GM19467 (cell line): ENCODE results near the gene SHB.

Experiments used
- ATAC-seq: cut with Tn5 transposase; IDR thresholded peaks from one replicate; pipeline ENCODE4 v1.9.1; 2021; ENCODE audit warnings: mild to moderate bottlenecking, moderate library complexity; ENCODE audit not compliant: unreplicated experiment

The SHB gene

DNA sequence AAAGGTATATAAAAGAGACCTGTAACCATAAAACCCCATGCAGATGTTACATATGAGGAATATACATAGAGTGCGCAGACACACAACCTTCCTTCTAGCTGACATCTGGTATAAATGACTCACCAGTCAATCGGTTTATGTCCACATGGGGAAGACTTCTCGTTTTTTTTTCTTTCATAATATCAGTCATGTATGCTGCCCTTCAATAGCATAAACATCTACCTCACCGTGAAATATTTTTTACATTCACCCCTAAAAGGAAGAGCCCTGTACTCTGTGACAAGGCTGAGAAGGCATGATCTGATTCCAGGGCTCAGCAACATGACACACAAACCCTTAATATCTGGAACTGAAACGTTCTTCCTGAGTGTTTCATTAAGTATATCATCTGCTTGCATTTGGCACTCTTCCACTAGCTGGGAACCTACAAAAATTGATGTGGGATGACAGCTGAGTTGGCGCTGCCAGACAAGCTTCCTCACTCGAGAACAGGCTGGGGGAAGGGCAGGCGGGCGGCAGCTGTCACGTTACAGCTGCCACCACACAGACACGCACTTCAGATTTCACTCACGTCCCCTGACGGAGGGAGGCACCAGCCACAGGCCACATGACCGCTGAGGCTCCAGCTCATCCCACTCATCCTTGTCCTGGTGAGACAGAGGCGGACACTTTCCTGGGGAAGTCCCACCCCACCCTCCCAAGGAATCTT is 74.2 kb downstream of the SHB start:
- peak; percentile 78 for ATAC-seq

DNA sequence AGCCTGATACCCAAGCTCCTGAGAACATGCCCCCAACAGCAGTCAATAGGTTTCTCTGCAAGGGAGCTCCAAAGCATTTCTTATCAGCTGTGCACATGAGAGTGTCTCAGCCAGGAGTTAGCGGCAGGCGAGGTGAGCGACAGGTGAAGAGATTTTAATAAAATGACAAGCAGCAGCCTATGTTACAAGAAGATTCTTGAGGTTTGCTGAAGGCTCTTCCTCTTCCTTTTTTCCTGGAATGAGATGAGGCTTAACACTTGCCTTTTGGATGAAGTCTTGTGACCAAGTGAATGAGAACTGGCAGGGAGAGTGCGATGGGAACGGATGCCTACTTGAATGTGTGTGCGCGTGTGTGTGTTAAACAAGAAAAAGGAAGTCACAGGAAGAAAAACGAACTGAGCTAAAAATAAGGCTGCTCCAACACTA is 76.1 kb downstream of the SHB start:
- no peak for ATAC-seq

DNA sequence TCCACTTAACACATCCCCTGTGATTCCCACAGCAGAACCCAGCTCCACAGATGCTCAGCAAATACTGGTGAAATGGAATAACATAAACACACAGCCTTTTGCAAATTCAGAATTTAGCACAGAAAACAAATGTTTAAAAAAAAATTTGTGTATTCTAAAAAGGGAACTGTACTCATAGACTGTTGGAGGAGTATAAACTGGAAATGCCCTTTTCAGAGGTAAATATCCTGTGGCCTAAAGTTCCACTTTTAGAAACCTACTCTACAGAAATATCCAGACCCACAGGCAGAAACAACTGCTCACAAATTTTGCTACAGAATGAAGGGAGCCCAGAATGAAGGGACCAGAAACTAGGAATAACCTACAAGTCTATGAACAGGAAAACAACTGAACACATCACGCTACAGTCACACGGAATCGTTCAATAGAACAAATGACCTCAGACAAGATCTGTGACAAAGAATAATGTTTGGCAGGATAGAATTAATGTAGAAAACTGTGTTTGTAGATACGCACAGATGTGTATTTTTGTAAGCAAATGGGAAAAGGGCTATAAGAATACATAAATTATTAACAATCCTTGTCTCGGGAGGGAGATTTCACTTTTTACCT is 78.5 kb downstream of the SHB start:
- no peak for ATAC-seq

DNA sequence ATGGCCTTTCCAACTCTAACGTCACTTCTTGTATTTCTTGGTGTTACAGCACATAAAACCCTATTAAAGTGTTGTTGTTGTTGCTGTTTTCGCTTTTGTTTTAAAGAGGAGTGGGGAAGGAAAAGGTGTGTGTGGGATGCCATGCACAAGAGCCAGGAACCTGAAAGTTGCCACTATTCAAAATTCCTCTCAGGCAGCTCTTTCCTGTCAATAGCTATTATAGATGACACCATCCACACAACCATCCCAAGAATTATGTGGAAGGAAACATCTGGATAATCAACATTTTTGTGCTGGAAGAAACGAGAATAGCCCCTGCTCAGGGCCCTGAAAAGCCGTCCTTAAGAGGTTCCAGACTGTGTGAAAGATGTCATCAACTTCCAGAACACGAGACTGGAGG is 79.3 kb downstream of the SHB start:
- ATAC-seq, result no peak

DNA sequence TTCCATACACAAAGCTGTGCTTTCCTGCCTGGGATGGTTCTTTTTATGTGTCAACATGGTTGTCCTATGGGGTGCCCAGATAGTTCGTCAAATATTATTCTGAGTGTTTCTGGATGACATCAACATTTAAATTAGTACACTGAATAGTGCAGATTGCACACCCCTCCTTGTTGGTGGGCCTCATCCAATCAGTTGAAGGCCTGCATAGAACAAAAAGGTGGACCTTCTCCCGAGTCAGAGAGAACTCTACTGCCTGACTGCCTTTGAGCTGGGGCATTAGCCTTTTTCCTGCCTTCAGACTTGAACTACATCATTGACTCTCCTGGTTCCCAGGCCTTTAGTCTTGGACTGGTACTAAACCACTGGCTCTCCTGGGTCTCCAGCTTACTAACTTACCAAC is 80.4 kb downstream of the SHB start:
- no peak for ATAC-seq

DNA sequence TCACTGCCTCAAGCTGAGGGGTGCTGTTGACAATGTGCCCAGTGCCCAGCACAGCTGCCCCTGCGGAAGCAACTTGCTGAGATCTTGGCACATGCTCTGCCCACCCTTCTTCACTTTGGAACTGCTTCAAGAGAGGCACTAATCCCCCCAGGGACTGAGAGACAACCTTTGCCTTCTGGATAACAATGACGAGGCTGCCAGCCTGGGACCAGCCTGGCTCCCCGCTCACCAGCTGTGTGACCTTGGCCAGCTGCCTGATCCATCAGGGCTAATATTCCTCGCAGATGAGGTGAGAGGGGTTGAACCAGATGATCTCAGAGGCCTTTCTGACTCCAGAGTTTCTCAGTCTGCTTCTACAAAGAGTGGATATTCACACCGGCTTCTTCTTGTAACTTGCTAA is 81.0 kb downstream of the SHB start:
- no peak for ATAC-seq

DNA sequence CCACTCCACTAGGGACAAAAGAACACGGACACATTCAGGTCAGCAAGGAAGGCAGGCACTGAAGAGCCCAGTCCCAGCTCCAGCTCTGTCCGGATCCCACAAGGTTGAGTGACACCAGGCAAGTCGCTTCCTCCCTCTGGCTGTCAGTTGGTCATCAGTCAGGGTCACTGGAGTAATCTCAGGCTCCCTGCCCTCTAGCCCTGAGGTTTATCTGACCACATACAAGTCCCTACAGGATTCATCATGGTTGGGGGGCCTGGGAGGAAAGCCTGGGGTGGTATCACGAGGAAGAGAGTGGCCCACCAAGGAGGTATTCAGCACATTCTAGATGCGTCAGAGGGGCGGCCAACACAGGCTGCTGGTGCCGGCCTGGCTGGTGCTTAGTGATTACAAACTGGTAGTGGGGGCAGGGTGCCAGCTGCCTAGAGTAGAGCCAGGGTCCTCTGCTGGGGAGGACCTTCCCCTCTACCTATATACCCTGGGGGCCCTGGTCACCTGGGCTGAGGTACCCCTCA is 81.5 kb downstream of the SHB start:
- ATAC-seq, result no peak

DNA sequence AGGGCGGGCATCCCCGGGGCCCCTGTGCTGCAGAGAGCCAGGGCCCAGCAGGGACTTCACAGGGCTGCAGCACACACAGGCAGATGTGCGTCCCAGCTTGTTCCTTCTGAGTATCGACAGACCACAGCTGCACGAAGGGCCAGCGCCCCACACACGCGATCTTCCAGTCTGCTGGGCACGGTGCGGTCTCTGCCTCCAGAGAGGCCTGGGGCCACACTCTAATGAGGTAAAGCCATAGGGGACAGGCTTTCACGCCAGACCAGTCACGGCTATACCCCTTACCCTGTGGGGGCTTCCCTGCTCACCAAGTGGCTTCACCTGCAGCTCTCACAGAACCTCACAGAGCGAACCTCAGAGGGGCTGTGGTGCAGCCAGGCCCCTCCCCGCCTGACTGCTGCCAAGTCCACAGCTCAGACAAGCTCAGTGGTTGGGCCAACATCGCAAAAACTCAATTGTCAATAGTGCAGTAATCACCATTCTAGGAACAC is 82.2 kb downstream of the SHB start:
- no peak for ATAC-seq

DNA sequence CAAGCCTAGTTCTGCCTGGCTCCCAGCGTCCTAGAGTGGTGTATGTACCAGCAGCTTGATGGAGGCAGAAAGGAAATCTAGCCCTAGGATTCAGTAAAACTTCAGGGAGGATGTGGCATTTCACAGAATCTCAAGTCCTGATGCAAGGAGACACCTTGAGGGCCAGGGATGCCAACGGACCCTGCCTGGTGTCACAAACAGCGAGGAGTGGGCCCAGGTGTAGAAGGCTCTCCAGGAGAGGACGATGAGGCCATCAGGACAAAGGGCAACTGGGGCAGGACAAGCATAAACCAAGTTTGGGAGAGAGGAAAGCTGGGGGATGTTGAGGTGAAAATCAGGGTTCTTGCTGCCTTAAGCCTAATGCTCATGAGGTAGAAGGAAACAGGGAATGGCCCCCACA is 83.0 kb downstream of the SHB start:
- ATAC-seq, result no peak

DNA sequence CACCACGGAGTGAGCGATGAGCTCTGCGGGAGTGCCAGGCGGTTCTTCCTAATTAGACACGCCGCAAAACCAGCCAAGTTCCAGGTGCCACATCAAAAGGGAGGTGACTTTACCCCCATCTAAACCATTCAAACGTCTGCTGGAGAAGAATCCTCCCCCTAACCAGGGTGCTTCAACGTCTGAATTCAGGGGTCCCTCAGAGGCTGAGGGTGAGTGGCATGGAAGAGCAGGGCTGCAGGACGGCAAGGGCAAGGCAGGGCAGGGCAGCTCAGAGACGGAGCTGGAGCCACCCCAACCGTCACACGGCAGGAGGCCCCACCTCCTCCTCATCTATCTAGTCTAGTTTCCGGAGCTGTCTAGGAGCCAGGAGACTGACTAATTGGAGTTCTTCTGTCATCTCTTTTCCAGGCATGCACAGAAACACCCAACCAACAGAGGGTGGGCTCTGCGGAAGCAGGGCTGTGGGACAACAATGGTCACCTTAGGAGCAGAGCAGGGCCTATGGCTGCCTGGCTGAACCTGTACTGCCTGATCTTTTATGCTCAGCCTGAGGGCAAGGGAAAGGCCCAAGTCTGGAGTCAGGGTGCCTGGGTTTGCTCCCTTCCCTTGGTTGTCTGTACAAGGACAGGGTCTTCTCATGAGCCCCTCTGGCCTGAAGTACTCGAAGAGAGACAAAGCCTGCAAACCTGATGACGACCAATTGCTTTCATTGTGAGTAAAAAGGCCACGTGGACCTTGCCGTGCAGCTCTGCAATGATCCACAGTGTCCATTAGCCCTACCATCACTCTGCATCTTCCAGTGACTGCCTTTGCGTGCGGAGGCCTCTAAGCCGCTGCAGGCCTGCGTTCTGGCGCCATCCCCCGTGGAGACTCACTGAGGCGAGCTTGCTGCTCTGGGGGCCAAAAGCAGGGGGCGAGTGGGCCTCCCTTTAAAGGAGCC is 84.1 kb downstream of the SHB start:
- no peak for ATAC-seq

DNA sequence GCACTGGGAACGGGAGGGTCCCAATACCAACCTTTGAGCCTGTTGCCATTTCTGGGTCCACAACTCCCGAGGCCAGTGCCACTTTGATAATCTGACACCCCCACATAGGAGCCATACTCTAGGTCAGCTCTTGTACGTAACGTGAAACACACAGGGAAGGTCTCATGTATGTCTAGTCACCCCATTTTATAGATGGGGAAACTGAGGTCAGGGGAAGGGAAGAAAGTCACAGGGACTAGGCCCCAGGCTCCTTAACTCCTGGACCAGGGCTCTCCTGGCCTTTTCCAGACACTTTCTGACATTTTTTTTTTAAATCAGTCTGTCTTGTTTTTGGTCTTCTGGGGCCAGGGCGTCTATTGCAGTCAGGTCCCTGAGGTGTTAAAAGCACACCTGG is 84.8 kb downstream of the SHB start:
- no peak for ATAC-seq

DNA sequence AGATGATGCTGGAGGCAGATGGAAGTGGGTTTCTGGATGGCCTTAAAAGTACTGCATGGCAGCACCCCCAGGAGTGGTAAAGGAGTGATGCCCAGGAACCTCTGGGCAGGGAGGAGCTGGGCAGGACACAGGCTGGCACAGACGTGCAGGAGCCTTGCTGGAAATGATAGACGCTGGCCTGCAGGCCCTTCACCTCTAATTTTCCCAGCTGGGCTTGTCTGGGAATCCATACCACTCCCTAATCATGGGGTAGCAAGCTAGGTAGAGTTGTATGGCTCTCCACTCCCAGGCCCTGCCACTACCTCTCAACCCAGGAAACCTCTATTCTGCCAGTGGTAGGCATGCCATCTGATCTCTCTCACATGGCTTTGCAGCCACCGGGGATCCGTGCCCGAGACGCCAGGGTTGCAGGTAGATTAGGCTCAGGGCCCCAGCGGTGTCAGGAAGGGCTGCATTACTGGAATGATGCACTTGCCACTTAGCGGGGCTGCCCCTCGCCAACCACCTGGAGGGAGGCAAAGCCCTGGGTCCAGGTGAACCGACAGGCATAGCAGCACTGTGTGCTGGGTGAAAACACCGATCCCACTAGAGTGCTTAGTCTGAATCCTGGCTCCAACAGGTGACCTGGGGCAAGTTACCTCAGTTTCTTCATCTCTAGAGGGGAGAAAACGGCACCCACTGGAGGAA is 85.5 kb downstream of the SHB start:
- no peak for ATAC-seq

DNA sequence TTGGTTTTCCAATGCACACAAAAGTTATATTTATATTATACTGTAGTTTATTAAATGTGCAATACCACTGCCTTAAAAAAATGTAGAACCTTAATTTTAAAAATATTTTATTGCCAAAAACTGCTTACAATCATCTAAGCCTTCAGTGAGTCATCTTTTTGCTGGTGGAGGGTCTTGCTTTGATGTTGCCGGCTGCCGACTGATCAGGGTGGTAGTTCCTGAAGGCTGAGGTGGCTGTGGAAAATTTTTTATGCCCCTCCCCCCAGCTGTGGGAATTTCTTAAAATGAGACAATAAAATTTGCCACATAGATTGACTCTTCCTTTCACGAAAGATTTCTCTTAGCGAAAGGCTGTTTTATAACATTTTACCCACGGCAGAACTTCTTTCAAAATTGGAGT is 89.2 kb downstream of the SHB start:
- ATAC-seq, result no peak

DNA sequence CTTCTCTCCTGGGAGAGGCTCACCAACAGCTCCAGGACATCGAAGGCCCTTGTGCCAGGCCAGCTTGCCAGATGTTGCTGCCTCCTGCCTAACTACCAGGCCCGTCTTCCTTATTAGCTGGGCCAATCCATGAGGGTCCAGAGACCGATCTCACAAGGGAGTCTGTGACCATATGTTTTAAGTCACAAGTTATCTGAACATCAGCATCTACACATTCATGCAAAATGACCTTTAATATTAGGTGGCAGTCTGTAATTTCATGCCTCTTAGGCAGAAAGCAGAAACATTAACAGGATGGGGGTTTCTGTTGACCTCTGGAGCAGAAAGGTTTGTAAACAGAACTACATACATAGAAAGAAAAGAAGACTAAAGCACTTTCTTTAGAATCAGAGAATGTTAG is 90.0 kb downstream of the SHB start:
- ATAC-seq, result no peak

DNA sequence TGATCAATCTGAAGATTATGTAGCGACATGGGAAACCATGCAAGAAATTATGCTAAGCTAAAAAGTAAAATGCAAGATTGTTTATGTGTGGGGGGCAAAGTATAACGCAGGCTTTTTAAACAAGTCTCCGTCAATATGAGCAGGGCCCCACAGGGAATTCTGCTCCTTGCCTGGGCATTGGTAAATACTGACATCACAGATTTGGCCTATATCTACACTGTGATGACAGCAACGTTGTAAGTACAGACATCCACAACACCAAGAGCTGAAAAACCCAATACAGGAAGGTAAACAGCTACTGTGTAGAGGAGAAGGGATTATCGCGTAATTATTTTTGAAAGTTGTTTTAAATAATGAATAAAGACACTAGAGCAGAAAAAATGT is 90.6 kb downstream of the SHB start:
- ATAC-seq, result no peak

DNA sequence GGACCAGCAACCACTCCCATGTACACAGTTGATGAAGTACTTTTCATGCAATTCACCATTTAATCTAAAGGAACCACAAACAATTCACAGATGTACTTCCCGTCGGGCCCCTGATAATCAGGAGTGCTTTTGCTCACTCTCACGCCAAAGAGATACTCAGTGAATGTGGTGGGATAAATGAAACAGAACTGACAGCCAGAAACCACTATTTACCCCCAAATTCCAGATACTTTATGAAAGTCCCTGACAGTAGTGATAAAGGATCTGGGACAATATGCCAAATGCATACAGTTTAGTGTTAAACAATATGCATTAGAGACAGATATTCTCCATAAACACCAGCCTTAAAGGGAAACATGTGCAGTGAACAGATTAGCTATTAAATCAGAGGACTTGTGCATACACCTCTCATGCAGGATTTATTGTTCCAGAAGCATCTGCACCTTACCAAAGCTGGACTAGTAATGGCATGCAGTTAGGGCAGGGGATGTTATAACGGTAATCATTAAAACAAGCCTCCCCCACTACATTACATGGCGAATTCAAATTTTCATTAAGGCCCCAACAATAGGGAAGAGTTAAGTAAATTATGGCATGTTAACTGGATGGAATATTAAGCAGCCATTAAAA is 91.1 kb downstream of the SHB start:
- no peak for ATAC-seq

DNA sequence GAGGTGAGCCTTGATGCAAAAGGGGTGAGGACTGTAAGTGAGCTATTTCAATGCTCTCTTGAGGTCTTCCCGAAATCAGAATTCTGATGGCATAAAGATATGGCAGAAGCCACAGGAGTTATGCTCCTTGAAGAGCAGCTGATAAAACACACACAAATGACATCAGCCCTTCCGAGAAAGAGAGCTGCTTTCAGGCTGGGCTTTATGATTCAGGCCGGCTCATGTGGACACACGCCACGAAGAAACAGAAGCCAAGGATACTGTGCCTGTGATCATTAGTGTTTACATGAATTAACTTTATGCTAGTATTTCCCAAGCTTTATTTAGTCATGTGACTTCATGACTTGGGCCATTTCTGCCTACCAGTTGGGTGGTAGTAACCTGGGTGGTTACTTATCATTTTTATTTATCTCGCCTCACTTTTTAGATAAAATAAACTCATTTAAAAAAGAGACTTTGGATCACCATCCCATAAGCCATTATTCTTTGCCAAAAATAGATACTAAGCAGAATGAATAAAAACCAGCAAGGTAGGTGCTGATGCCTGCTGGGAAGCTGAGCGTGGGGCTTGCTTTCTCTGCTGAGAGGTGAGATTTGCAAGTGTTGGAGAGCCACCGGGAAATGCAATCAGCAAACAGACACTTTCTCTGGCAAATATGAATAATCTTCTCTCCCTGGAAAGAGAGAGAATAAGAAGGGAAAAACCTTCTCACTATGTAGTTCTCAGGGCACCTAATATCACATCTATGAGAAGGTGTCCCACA is 92.1 kb downstream of the SHB start:
- no peak for ATAC-seq

DNA sequence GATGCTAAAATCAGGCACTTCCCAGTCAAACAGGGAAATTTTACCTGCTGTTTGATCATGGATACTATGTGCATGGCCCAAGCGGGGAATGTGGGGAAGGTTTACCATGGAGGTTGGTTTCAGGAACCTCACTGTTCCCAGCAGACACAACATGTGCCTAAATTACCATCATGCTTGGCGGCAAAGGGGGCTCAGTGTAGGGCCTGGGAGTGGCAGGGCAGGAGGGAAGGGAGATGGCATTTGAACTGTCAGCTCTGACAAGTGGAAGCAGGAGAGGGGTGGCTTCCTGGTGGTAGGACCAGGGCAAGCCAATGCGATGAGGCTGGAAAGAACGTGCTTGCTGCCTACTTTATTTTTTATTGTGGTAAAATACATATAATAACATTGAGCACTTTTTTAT is 93.4 kb downstream of the SHB start:
- no peak for ATAC-seq

DNA sequence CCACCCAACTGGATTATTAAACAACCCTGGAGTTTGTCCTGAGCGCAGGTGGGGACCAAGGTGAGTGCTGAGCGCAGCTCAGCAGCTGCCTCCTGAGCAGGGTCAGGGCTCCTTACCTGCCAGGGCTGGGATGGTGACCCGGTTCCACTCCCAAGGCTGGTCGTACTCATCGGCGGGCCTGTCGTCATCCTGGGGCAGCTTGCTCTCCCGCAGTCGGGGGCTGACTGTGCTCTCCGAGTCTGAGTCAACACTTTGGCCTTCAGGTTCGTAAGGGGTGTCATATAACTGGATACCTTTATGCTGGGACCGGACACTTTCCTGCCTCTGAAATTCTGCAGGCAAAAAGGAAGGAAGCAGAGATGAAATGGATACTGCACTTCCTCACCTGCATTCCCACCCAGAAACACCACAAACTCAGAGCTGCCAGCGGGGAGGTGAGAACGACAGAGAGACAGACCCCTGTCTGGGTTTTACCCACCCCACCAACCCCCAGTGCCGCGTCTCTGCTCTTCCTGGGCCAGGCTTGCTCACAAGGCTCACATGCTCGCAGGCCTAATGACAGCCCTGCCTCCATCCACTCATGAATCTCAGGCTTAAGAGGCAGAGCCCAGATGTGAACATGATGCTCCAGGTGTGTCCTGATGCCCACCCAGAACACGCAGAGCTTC is 94.4 kb downstream of the SHB start:
- no peak for ATAC-seq
